Measurements from ENCODE around the gene BCAS1.

The BCAS1 gene

DNA sequence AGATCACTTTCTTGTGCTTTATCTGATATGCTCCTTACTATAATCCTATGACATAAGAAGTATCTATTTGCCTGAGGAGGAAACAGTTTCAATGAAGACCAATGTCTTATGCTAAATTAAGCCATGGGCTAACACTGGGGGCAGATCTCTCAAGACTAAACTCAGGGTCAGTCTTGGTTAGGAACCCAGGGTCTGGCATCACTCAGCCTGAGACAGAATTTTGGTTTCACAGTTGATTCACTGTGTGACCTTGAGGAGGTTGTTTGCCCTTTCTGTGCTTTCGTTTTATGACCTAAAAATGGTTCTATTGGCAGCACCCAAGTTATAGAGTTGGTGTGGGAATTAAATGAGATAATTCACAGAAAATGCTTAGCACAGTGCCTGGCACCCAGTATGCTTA, 4.9 kb upstream of the BCAS1 start:
- DNase-seq: no peak

DNA sequence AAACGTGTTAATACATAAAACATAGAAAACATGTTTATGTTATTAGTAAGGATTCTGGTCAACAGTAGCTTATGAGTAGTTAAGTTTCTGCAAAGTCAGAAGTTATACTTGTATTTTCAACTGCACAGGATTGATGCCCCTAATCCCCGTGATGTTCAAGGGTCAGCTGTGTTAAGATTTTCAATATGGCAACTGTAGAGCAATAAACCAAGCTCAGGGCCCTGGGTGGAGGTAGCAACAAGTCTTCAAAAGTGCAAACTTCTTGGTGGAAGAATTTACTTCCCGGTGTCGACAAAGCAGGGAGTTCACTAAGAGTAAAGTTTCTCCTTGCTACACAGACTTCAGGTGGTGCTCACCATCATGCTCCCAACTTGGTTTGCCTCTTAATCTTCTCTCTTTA, 4.1 kb upstream of the BCAS1 start:
- DNase-seq: no peak

DNA sequence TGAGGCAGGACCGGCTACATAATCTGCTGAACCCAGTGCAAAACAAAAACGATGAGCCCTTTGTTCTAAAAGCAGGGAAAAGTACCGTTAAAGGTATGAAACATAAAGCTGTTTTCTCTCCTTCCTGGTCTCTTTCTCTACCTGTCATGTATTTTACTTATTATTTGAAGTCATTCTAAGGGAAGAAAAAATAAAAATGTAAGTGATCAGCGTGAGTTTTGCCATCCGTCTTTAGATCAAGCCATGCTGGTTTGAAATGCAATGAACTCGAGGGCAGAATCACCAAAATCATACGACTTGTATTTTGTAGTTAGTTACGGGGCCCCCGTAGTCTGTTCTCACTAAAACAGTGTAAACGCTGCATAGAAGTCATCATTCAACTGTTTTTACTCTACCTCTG, 2.9 kb upstream of the BCAS1 start:
- DNase-seq: no peak

DNA sequence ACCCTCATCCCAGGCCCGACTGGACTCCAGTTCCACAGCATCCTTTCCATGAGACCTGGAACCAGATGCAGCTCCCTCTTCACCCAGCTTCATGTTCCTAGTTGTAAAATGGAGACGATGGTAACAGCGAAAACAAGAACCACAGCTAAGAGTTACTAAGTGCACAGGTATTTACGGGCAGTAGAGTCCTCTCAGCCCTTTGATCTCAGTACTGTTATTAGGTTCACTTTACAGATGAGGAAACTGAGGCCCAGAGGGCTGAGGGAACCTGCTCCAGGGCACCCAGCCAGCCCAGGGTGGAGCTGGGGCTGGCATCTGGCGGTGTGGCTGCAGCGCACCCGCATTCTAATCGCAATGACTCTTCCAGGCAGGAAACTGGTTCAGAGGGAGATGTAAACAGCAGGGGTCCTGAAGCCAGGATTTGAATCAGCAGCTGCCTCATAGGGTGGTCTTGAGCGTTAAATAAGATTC, 858 bp downstream of the BCAS1 start:
- DNase-seq: no peak

DNA sequence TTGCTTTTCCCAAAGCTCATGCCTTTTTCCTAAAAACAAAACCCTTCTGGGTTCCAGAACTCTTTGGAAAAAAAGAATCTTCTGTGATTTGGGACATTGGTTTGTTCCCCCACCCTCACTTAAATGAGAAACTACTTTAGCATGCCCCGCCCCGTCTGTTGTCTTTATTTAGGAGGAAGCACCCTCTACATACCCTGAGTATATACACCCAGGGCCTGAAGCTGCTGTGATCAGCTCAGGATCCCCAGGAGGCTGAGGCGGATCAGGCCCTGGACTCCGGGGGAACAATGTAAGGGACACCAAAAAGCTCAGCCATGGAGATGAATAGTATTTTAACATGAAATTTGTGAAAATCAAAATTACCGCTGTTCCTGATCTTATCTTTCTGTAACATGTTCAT, 1.4 kb downstream of the BCAS1 start:
- DNase-seq: no peak

DNA sequence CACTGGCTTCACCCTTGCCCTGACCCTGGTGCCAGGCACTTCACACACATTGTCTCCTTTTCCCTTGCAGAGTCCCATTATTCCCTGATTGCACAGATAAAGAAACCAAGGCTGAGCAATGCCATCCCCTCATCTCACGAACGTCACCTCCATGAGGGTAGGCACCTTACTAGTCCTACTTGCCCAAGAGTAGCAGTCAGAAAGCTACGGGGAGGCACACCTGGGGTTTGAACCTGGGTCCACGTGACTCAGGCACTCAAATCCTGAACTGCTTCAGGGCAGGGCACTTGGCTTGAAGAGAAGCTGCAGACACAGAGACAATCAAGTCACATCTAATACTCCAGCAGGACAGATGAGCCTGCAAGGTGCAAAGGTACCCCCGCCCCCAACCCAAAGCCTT, 1.9 kb downstream of the BCAS1 start:
- no peak for DNase-seq

DNA sequence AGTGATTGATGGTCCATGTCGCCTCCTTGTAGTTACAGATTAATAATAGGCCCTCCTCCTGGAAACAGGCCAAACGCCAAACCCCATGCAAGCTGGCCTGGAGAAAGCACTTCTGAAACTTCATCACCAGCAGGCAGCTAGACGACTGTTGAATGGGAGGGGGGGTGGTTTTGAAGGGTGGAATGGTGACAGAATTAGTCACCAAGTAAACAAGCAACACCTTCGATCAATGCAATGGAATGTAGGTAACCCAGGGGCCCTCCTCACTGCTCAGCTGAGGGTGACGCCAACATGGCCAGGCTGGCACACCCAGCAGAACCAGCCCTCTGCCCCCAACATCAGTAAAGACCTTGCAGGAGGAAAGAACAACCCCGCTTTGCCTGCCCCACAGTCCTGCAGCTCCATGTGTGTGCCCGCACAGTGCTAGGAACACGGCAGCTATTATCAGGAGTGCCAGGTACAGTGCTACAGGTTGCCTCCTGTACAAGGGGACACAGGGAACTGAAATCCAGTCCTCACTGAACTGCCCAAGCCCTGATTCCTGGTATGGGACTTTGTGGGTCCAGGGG, 2.7 kb downstream of the BCAS1 start:
- no peak for DNase-seq

DNA sequence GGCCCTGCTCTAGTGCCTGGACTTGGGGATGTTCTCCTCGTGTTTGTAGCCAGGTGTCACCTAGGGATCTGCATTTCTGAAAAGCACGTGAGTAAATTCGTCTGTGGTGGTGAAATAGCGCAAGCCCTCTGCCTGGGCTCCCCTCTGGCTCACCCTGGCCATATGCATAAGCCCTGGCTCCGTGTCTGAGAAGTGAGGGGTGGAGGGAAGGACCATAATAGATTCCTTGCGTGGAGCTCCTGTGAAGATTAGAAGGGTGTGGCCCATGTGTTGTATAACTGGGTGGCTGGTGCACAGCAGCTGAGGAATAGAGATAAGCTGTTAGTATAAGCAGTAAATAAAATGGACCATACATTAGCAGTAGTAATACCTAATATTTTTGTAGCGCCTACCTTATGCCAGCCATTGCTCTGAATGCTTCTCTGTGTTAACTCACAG, 4.8 kb downstream of the BCAS1 start:
- no peak for DNase-seq

DNA sequence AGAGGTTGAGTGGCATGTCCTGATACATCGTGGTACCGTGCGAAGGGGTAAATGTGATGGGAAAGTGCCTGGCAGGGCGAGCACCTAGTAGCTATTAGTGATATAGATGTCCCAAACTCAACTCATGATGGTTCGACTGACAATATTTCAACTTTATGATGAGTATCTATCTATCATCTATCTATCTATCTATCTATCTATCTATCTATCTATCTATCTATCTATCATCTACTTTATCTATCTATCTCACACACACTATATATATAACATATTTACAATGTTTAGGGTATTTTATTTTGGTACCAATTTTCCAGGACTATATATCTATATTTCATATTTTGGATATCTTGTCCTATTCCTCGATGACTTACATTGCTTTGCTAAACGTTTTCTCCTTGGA, 5.5 kb downstream of the BCAS1 start:
- DNase-seq: no peak

DNA sequence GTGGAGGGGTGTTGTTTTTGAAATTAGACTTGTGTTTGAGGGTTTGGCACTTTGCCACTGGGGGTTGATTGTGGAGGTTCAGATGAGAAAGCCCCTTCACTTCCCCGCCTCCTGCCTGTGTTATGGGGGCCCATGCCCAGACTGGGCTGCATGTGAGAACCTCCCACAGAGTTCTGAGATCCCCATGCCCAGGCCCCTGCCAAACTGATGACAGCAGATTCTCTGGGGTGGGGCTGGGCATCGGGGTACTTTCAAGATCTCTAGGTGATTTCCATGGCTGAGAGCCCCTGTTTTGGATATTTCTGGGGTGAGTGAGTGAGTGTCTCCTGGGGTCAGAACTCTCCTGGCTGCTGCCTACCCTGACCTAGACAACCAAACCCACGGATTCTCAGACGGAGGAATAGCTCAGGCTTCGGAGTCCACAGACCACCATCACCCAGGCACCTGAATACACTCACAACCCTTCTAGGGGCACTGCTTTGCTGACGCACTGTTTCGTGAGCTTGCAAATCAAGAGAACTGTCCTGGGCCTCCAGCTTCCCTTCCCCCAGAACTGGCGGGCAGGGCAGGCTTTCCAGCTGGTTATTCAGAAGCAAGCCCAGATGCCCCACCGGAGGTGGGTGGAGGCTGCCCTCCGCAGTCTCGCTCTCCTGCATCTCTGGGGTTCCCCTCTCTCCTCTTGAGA, 6.3 kb downstream of the BCAS1 start:
- no peak for DNase-seq

DNA sequence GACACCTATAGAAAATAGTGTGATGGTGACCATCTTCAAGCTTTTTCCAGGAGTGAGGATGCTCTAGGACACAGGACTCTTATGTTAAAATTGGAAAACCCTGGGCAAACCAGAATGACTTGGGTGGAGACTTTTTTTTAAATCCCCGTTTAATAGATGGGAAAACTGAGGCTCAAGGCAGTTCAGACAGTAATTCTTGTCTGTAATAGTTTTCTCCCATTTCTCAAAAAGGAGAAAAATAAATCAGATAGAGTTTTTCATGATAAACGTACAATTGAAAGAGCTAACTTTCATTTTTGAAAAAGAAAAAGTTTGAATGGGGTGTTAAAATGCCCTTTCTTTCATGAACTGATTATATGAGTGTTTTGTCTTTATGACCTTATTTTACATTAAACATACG, 6.8 kb downstream of the BCAS1 start:
- DNase-seq: no peak

DNA sequence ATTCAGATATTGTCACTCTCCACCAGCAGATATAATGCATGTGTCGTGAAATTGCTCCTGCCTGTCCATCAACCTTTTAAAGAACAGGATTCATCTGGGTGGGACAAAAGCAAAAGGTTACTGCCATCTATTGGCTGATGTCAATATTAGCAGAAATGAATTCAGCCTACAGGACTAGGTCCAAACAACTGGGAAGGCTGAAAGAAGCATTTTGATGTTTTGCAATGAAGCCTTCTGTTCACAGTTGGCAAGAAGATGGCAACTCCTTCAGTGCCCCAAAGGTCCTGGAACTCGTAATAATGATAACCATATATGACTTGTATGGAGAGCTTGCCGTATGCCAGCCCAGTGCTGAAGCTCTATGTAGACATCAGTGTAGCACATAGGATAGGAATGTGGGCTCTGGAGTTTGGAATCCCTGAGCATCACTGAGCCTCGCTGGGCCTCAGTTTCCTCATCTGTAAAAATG, 7.5 kb downstream of the BCAS1 start:
- no peak for DNase-seq

DNA sequence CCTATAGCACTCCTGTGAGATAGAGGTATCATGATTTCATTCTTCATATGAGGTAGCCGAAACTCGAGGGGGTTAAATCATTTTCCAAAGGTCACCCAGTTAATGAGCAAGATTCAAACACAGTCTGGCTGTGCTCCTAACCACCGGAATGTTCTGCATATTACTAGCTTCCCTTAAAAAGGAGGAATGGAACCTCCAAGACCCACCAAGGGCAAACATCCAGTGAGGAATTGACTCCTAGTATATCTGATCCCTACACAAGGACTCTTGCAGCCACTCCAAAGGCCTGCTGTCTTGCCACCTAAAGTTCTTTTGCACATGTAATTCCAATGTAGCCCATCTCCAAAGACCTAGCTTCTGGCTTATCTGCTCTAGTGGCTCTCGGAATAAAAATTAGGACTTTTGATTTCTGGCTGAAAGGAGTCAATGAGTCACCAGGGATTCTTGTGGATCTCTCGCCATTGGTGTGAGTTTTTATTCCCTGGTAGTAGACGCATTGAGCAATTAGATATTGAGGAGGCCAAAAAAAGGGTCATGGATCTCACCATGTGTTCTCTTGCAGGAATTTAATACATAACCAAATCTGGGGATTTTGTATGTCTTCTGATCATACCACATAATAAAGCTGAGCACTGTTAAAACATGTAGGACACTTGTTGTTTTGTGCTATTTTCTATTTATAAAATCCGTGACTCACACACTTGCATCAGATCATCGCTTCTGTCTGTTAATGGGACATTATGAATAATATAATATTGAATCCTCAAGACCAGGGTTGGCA, 9.1 kb downstream of the BCAS1 start:
- no peak for DNase-seq

DNA sequence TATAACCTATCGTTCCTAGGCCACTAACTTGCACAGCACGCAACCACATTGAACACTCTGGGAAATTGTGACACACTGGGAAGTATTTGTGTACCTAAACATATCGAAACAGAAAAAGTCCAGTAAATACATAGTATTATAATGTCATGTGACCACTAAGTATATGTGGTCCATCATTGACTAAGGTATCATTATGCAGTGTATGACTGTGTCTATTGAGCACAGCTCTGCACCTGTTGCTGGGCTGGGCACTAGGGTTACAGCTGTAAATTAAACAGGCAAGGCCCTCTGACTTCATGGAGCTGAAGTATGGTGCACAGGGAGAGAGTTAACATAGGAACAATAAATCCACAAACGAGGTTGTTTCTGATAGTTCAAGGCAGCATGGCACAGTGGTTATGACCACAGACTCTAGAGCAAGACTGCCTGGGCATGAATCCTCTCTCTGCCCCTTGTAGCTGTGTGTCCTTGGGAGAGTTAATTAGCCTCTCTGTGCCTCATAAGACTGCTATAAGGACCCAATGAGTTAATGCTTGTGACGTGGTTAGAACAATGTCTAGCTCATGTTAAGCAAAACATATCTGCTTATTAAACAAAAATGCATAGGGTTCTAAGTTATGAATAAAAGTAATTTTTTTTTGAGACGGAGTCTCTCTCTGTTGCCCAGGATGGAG, 10.6 kb downstream of the BCAS1 start:
- DNase-seq: no peak

DNA sequence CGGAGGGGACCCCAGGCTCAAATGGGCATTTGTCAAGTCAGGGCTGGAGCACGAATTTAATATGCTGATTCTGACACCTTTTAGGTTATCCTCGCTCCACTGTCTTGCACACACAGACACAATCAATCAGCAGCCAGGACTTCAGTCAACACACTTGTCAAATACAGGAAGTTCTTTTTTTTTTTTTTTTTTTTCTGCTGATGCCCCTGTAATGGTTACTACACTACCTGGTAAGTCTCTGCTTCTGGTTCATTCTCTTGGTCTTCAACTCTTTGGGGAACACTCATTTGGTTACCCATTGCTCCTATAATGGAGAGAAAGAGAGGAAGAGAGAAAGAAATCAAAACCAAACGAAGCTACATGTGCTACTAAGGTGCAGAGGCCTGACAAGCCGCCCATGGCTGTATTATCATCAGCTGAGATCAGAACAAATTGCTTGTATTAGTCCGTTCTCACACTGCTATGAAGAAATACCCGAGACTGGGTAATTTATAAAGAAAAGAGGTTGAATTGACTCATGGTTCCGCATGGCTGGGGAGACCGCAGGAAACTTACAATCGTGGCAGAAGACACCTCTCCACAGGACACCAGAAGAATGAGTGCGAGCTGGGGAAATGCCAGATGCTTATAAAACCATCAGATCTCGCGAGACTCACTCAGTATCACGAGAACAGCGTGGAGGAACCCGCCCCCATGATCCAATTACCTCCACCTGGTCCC, 11.8 kb downstream of the BCAS1 start:
- no peak for DNase-seq

DNA sequence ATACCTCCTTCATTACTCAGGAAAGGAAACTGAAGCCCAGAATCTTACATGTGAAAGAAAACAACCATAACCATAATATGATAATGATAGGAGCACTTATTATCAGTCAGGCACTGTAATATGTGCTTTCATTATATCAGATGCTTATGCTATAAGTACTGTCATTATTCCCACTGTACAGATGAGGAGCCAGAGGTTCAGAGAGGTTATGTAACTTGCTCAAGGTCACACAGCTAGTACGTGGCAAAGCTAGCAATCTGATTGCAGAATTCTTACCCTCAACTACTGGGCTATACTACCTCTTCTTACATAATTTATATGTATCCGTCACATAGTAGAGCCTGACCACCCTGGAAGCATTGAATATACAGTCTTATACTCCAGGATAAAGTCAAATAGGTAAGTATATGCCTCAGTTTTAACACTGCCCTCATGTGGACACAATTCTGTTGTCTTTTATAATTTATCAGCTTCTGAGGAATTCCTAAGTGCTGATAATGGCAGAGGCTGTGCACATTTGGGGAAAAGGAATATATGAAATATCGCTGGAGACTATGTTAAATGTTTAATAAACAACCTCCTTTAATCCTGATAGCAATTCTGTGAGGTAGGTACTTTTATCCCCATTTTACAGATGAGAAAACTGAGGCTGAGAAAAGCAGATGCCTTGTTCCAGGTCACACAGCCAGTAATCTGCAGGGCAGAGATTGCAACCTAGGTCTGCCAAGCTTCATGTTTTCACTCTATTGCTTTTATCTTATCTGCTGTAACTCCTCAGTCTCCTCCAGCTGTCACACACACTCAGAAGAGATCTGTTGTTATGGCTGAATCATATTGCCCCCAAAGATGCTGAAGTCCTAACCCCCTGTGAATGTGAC, 13.4 kb downstream of the BCAS1 start:
- no peak for DNase-seq

DNA sequence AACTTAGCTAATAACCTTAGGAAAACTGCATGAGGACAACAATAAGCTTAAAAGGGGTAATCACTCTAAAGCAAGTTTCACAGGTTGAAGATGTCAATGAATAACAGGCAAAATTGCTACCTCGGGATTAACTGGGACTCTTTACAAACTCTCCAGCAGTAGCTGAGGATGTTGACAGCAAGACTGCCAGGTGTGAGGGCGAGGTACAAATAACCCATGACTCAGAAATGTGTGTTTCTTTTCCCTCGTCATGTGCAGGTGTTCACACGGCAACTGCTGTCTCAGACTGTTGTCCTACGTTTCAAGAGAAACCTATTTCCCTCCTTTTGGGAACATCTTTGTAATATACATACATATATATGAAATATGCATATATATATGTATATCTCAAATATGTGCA, 15.9 kb downstream of the BCAS1 start:
- DNase-seq: no peak

DNA sequence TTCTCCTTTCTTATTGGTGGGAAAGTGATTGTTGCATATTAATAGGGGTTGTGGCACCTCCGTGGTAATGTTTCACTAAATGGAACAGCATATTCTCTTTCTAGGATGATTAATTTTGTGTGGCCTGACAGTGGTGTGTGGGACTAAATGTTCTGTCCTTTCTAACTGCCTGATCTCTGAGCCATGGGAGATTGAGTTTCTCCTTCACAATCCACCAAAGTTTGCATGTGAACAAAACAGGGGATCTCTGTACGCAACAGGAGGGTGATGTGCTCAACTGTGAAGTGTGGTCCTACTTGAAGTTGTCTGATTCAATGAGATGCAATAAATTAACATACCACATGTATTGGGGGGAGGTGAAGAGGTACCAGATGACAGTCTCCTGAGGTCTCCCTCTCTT, 19.3 kb downstream of the BCAS1 start:
- no peak for DNase-seq

DNA sequence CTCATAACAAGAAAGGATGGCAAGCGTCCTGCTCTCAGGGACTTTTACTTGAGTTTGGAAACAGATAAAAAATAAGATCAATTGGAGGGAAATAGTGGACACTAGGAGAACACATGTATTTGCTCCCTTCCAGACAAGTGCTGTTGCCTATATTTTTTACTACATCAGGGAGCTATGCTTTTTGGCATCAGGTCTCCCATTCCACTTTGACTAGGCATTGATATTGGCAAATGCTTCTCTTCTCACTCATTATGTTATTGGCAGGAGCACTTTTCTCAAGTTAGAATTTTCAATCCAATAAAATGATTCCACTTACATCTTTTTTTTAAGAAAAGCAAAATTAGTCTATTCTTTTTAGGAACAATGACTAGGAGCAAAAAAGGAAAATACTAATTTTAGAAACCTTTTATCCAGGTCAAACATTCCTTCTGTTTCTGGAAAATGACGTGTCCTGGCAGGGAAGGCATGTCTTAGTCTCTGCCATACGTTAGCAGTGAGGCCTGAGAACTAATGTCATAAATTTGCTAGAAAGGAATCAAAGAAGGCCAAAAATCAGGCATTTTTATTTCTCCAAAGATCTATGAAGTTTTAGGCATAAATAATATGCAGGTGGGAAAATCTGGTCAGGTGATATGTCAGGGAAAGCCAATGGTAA, 21.4 kb downstream of the BCAS1 start:
- DNase-seq: no peak

DNA sequence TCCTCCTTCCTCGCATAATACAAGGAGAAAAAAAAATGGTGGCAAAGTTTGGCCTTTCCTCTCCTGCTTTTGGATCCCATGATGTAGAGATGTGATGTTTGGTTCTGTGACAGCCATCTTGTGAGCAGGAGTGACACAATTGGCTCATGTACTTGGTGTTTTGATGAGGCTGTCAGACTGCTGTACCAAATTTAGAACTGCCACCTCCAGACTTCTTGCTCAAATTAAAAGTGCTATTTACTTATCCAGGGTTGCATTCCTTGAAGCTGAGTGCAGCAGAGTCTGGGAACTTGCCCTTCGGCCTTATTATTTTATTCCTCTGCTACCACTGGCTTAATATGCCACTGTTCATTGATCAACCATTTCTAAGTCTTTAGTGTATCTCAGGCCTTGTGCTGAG, 21.9 kb downstream of the BCAS1 start:
- DNase-seq: no peak

DNA sequence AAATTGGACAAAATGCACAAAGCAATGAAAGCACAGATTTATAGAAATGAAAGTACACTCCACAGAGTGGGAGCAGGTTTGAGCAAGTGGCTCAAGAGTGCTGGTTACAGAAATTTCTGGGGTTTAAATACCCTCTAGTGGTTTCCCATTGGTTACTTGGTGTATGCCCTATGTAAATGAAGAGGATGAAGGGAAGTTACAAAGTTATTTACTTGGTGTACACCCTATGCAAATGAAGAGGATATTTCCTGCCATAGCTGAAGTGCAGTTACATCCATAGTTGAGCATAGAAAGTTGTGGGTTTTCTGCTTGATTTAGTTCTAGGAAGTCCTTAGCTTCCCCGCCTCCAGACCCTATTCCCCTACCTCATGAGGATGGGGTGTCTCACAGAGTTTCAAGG, 22.7 kb downstream of the BCAS1 start:
- DNase-seq: no peak

Measured in activated T-cell treated with anti-CD3 and anti-CD28 coated beads, Interleukin-2, amount 50 U/mL, for 1 hour (primary cell).